ENCODE data around the gene ADCY2. TPM values are rescaled to one million over a fixed set of nuclear protein-coding genes. Genes with fewer than 3 reads are reported as not detected.

Gene ADCY2
- total and polyA plus RNA-seq, 9 donors: 4.0 to 22.8 (median 8.3) TPM

GRCh38 chr5:7751874-7752273, 355.9 kb downstream of the ADCY2 start:
- TF ChIP-seq EP300 (IDR thresholded peaks at IDR 0.05) (no peak), CTCF (IDR thresholded peaks at IDR 0.05) (no peak), POLR2A (IDR thresholded peaks at IDR 0.05) (no peak)
- no peaks in the 10 kb centered on the region for H3K4me1 ChIP-seq (ENCODE audit: insufficient read depth)
- H3K36me3 ChIP-seq: no peaks in the 10 kb centered on the region
- H3K4me3 ChIP-seq: no peak overlapping the region
- no peaks in the 10 kb centered on the region for H3K9me3 ChIP-seq
- DNase-seq: no peak
- WGBS, 3 donors: 76 to 92% (median 86%) methylated on average over 5 of the region's 5 CpGs
- no peak overlapping the region for H3K27ac ChIP-seq
- intact Hi-C loops (cut with DNase I): loop anchor here in 2 of 4 donors (10.0 kb wide), 3 partner anchors 367 to 987 kb away; no protein-coding TSS in a partner anchor
- no peaks in the 10 kb centered on the region for H3K27me3 ChIP-seq

GRCh38 chr5:7753181-7753580, 357.2 kb downstream of the ADCY2 start:
- no peak for DNase-seq
- H3K36me3 ChIP-seq: no peaks in the 10 kb centered on the region
- H3K27me3 ChIP-seq: no peaks in the 10 kb centered on the region
- no peak overlapping the region for H3K27ac ChIP-seq
- no peaks in the 10 kb centered on the region for H3K9me3 ChIP-seq
- whole genome bisulfite sequencing, 3 donors: 36 to 51% (median 46%) methylated on average over 3 of the region's 3 CpGs
- H3K4me3 ChIP-seq: no peak overlapping the region
- TF ChIP-seq CTCF (IDR thresholded peaks at IDR 0.05) (no peak), POLR2A (IDR thresholded peaks at IDR 0.05) (no peak), EP300 (IDR thresholded peaks at IDR 0.05) (no peak)
- intact Hi-C loops (cut with DNase I): loop anchor here in 2 of 4 donors (10.0 kb wide), 3 partner anchors 368 to 988 kb away; no protein-coding TSS in a partner anchor
- H3K4me1 ChIP-seq (ENCODE audit: insufficient read depth): no peaks in the 10 kb centered on the region

- no peaks in the 10 kb centered on the region for H3K9me3 ChIP-seq
- intact Hi-C loops (cut with DNase I): loop anchor here in 2 of 4 donors (10.0 kb wide), 3 partner anchors 369 to 989 kb away; no protein-coding TSS in a partner anchor
- no peaks in the 10 kb centered on the region for H3K36me3 ChIP-seq
- no peak overlapping the region for H3K27ac ChIP-seq
- no peaks in the 10 kb centered on the region for H3K4me1 ChIP-seq (ENCODE audit: insufficient read depth)
- TF ChIP-seq EP300 (IDR thresholded peaks at IDR 0.05): no peak
- no peak for TF ChIP-seq POLR2A (IDR thresholded peaks at IDR 0.05)
- no peak for TF ChIP-seq CTCF (IDR thresholded peaks at IDR 0.05)
- no peak for DNase-seq
- 91 to 100% (median 97%) methylated on average over 1 of the region's 1 CpG for WGBS, 3 donors
- H3K27me3 ChIP-seq: no peaks in the 10 kb centered on the region
- no peak overlapping the region for H3K4me3 ChIP-seq
These were observed 357.7 kb downstream of the ADCY2 start for GRCh38 chr5:7753596-7753995.

- Histone ChIP-seq H3K36me3 (no peaks in the 10 kb centered on the region), H3K9me3 (no peaks in the 10 kb centered on the region), H3K27me3 (no peaks in the 10 kb centered on the region), H3K27ac (no peak overlapping the region), H3K4me3 (no peak overlapping the region), H3K4me1 (ENCODE audit: insufficient read depth) (no peaks in the 10 kb centered on the region)
- no peak for DNase-seq
- no peak for TF ChIP-seq CTCF (IDR thresholded peaks at IDR 0.05)
- no peak for TF ChIP-seq POLR2A (IDR thresholded peaks at IDR 0.05)
- no peak for TF ChIP-seq EP300 (IDR thresholded peaks at IDR 0.05)
- intact Hi-C loops (cut with DNase I): loop anchor here in 2 of 4 donors (10.0 kb wide), 3 partner anchors 370 to 990 kb away; no protein-coding TSS in a partner anchor
- 75 to 82% (median 79%) methylated on average over 6 of the region's 6 CpGs for WGBS, 3 donors
These were observed 358.6 kb downstream of the ADCY2 start for GRCh38 chr5:7754490-7754889.
